Measurements from ENCODE around the gene PIP4K2A. TPM values are rescaled to one million over a fixed set of nuclear protein-coding genes. Genes with fewer than 3 reads are reported as not detected.

Gene PIP4K2A
- total and polyA plus RNA-seq, 2 donors: 23.8 to 60.4 TPM

- no peak overlapping the region for H3K27ac ChIP-seq (ENCODE audit: low read depth in 1 of 2, low read length in 1 of 2)
- no peaks in the 10 kb centered on the region for H3K36me3 ChIP-seq (ENCODE audit: control insufficient read depth in 2 of 2, insufficient read depth in 2 of 2, low read length in 1 of 2)
- DNase-seq (ENCODE audit: low read depth in 6 of 9, low spot score in 9 of 9): no peak
- no peaks in the 10 kb centered on the region for H3K9me3 ChIP-seq (ENCODE audit: control insufficient read depth in 2 of 2, insufficient read depth in 1 of 2, low read length in 1 of 2)
- H3K4me3 ChIP-seq (ENCODE audit: low read length in 2 of 2): no peak overlapping the region
- H3K4me1 ChIP-seq (ENCODE audit: control insufficient read depth in 2 of 2, insufficient read depth in 2 of 2, low read length in 2 of 2): peaks cover 4 to 33% of the 10 kb centered on the region in 2 donors
- no peaks in the 10 kb centered on the region for H3K27me3 ChIP-seq (ENCODE audit: control insufficient read depth in 2 of 2, insufficient read depth in 1 of 2, low read length in 1 of 2)
- 95% methylated on average over 20 of the region's 20 CpGs for WGBS
These were observed 92.1 kb downstream of the PIP4K2A start for GRCh38 chr10:22622242-22622806.

GRCh38 chr10:22621726-22622125, 92.7 kb downstream of the PIP4K2A start:
- Histone ChIP-seq H3K36me3 (ENCODE audit: control insufficient read depth in 2 of 2, insufficient read depth in 2 of 2, low read length in 1 of 2) (no peaks in the 10 kb centered on the region), H3K27ac (ENCODE audit: low read depth in 1 of 2, low read length in 1 of 2) (no peak overlapping the region), H3K9me3 (ENCODE audit: control insufficient read depth in 2 of 2, insufficient read depth in 1 of 2, low read length in 1 of 2) (no peaks in the 10 kb centered on the region), H3K27me3 (ENCODE audit: control insufficient read depth in 2 of 2, insufficient read depth in 1 of 2, low read length in 1 of 2) (no peaks in the 10 kb centered on the region), H3K4me3 (ENCODE audit: low read length in 2 of 2) (no peak overlapping the region), H3K4me1 (ENCODE audit: control insufficient read depth in 2 of 2, insufficient read depth in 2 of 2, low read length in 2 of 2) (peaks cover 4 to 33% of the 10 kb centered on the region in 2 donors)
- no peak for DNase-seq (ENCODE audit: low read depth in 6 of 9, low spot score in 9 of 9)
- WGBS: 95% methylated on average over 3 of the region's 3 CpGs

GRCh38 chr10:22620929-22621328, 93.4 kb downstream of the PIP4K2A start:
- Histone ChIP-seq H3K27ac (ENCODE audit: low read depth in 1 of 2, low read length in 1 of 2) (no peak overlapping the region), H3K27me3 (ENCODE audit: control insufficient read depth in 2 of 2, insufficient read depth in 1 of 2, low read length in 1 of 2) (no peaks in the 10 kb centered on the region), H3K9me3 (ENCODE audit: control insufficient read depth in 2 of 2, insufficient read depth in 1 of 2, low read length in 1 of 2) (no peaks in the 10 kb centered on the region), H3K4me3 (ENCODE audit: low read length in 2 of 2) (no peak overlapping the region), H3K36me3 (ENCODE audit: control insufficient read depth in 2 of 2, insufficient read depth in 2 of 2, low read length in 1 of 2) (no peaks in the 10 kb centered on the region), H3K4me1 (ENCODE audit: control insufficient read depth in 2 of 2, insufficient read depth in 2 of 2, low read length in 2 of 2) (peaks cover 4 to 36% of the 10 kb centered on the region in 2 donors)
- 97% methylated on average over 3 of the region's 3 CpGs for WGBS
- no peak for DNase-seq (ENCODE audit: low read depth in 6 of 9, low spot score in 9 of 9)

- Histone ChIP-seq H3K36me3 (ENCODE audit: control insufficient read depth in 2 of 2, insufficient read depth in 2 of 2, low read length in 1 of 2) (no peaks in the 10 kb centered on the region), H3K4me1 (ENCODE audit: control insufficient read depth in 2 of 2, insufficient read depth in 2 of 2, low read length in 2 of 2) (peaks cover 4 to 33% of the 10 kb centered on the region in 2 donors), H3K4me3 (ENCODE audit: low read length in 2 of 2) (no peak overlapping the region), H3K9me3 (ENCODE audit: control insufficient read depth in 2 of 2, insufficient read depth in 1 of 2, low read length in 1 of 2) (no peaks in the 10 kb centered on the region), H3K27ac (ENCODE audit: low read depth in 1 of 2, low read length in 1 of 2) (no peak overlapping the region), H3K27me3 (ENCODE audit: control insufficient read depth in 2 of 2, insufficient read depth in 1 of 2, low read length in 1 of 2) (no peaks in the 10 kb centered on the region)
- 92% methylated on average over 8 of the region's 8 CpGs for WGBS
- DNase-seq (ENCODE audit: low read depth in 6 of 9, low spot score in 9 of 9): no peak
These were observed 94.1 kb downstream of the PIP4K2A start for GRCh38 chr10:22620140-22620857.

GRCh38 chr10:22619101-22619500, 95.3 kb downstream of the PIP4K2A start:
- Histone ChIP-seq H3K9me3 (ENCODE audit: control insufficient read depth in 2 of 2, insufficient read depth in 1 of 2, low read length in 1 of 2) (no peaks in the 10 kb centered on the region), H3K4me3 (ENCODE audit: low read length in 2 of 2) (no peak overlapping the region), H3K27me3 (ENCODE audit: control insufficient read depth in 2 of 2, insufficient read depth in 1 of 2, low read length in 1 of 2) (no peaks in the 10 kb centered on the region), H3K36me3 (ENCODE audit: control insufficient read depth in 2 of 2, insufficient read depth in 2 of 2, low read length in 1 of 2) (no peaks in the 10 kb centered on the region), H3K4me1 (ENCODE audit: control insufficient read depth in 2 of 2, insufficient read depth in 2 of 2, low read length in 2 of 2) (peaks cover 4 to 32% of the 10 kb centered on the region in 2 donors), H3K27ac (ENCODE audit: low read depth in 1 of 2, low read length in 1 of 2) (no peak overlapping the region)
- WGBS: 95% methylated on average over 2 of the region's 2 CpGs
- no peak for DNase-seq (ENCODE audit: low read depth in 6 of 9, low spot score in 9 of 9)

- DNase-seq (ENCODE audit: low read depth in 6 of 9, low spot score in 9 of 9): no peak
- Histone ChIP-seq H3K27ac (ENCODE audit: low read depth in 1 of 2, low read length in 1 of 2) (peak overlapping the region in 1 of 2 donors; percentile 5), H3K4me1 (ENCODE audit: control insufficient read depth in 2 of 2, insufficient read depth in 2 of 2, low read length in 2 of 2) (peaks cover 0 to 33% of the 10 kb centered on the region in 2 donors), H3K4me3 (ENCODE audit: low read length in 2 of 2) (no peak overlapping the region), H3K27me3 (ENCODE audit: control insufficient read depth in 2 of 2, insufficient read depth in 1 of 2, low read length in 1 of 2) (no peaks in the 10 kb centered on the region), H3K36me3 (ENCODE audit: control insufficient read depth in 2 of 2, insufficient read depth in 2 of 2, low read length in 1 of 2) (no peaks in the 10 kb centered on the region), H3K9me3 (ENCODE audit: control insufficient read depth in 2 of 2, insufficient read depth in 1 of 2, low read length in 1 of 2) (no peaks in the 10 kb centered on the region)
- WGBS: 95% methylated on average over 4 of the region's 4 CpGs
These were observed 96.1 kb downstream of the PIP4K2A start for GRCh38 chr10:22618078-22618785.

- H3K36me3 ChIP-seq (ENCODE audit: control insufficient read depth in 2 of 2, insufficient read depth in 2 of 2, low read length in 1 of 2): no peaks in the 10 kb centered on the region
- no peaks in the 10 kb centered on the region for H3K9me3 ChIP-seq (ENCODE audit: control insufficient read depth in 2 of 2, insufficient read depth in 1 of 2, low read length in 1 of 2)
- H3K27ac ChIP-seq (ENCODE audit: low read depth in 1 of 2, low read length in 1 of 2): no peak overlapping the region
- H3K4me1 ChIP-seq (ENCODE audit: control insufficient read depth in 2 of 2, insufficient read depth in 2 of 2, low read length in 2 of 2): peaks cover 0 to 39% of the 10 kb centered on the region in 2 donors
- H3K4me3 ChIP-seq (ENCODE audit: low read length in 2 of 2): no peak overlapping the region
- no peak for DNase-seq (ENCODE audit: low read depth in 6 of 9, low spot score in 9 of 9)
- WGBS: 98% methylated on average over 3 of the region's 3 CpGs
- no peaks in the 10 kb centered on the region for H3K27me3 ChIP-seq (ENCODE audit: control insufficient read depth in 2 of 2, insufficient read depth in 1 of 2, low read length in 1 of 2)
These were observed 96.9 kb downstream of the PIP4K2A start for GRCh38 chr10:22617516-22617915.

- Histone ChIP-seq H3K9me3 (ENCODE audit: control insufficient read depth in 2 of 2, insufficient read depth in 1 of 2, low read length in 1 of 2) (no peaks in the 10 kb centered on the region), H3K4me3 (ENCODE audit: low read length in 2 of 2) (no peak overlapping the region), H3K4me1 (ENCODE audit: control insufficient read depth in 2 of 2, insufficient read depth in 2 of 2, low read length in 2 of 2) (peaks cover 2 to 39% of the 10 kb centered on the region in 2 donors), H3K27me3 (ENCODE audit: control insufficient read depth in 2 of 2, insufficient read depth in 1 of 2, low read length in 1 of 2) (no peaks in the 10 kb centered on the region), H3K27ac (ENCODE audit: low read depth in 1 of 2, low read length in 1 of 2) (no peak overlapping the region), H3K36me3 (ENCODE audit: control insufficient read depth in 2 of 2, insufficient read depth in 2 of 2, low read length in 1 of 2) (no peaks in the 10 kb centered on the region)
- no peak for DNase-seq (ENCODE audit: low read depth in 6 of 9, low spot score in 9 of 9)
- WGBS: 91% methylated on average over 3 of the region's 3 CpGs
These were observed 97.3 kb downstream of the PIP4K2A start for GRCh38 chr10:22617051-22617450.

GRCh38 chr10:22615819-22616499, 98.4 kb downstream of the PIP4K2A start:
- no peak for DNase-seq (ENCODE audit: low read depth in 6 of 9, low spot score in 9 of 9)
- H3K4me1 ChIP-seq (ENCODE audit: control insufficient read depth in 2 of 2, insufficient read depth in 2 of 2, low read length in 2 of 2): peaks cover 7 to 41% of the 10 kb centered on the region in 2 donors

More at GRCh38 chr10:22615819-22616499, 98.4 kb downstream of the PIP4K2A start:
- Histone ChIP-seq H3K36me3 (ENCODE audit: control insufficient read depth in 2 of 2, insufficient read depth in 2 of 2, low read length in 1 of 2) (no peaks in the 10 kb centered on the region), H3K27me3 (ENCODE audit: control insufficient read depth in 2 of 2, insufficient read depth in 1 of 2, low read length in 1 of 2) (no peaks in the 10 kb centered on the region), H3K9me3 (ENCODE audit: control insufficient read depth in 2 of 2, insufficient read depth in 1 of 2, low read length in 1 of 2) (no peaks in the 10 kb centered on the region), H3K4me3 (ENCODE audit: low read length in 2 of 2) (no peak overlapping the region), H3K27ac (ENCODE audit: low read depth in 1 of 2, low read length in 1 of 2) (no peak overlapping the region)
- whole genome bisulfite sequencing: 74% methylated on average over 11 of the region's 11 CpGs
